Neuronal stem cell (in vitro differentiated cells): Measurements from ENCODE around the gene ACSF3.

Source experiments
- DNase-seq: peaks from one replicate; pipeline ENCODE4 v3.0.0-alpha.2; 2013; ENCODE audit warnings: low spot score
- H2AFZ ChIP-seq: one replicate; pipeline ENCODE4 v1.6.1; 2013; ENCODE audit warnings: mild to moderate bottlenecking, low read length, inconsistent platforms
- H2AK5ac ChIP-seq: 2 replicates; pipeline ENCODE4 v1.6.1; 2013; ENCODE audit warnings: low read depth, mild to moderate bottlenecking, inconsistent platforms, low read length, moderate library complexity, mixed read lengths
- H2BK120ac ChIP-seq: 2 replicates; pipeline ENCODE4 v1.6.1; 2013; ENCODE audit warnings: low read depth, mild to moderate bottlenecking, inconsistent platforms, low read length, moderate library complexity, mixed read lengths
- H2BK12ac ChIP-seq: one replicate; pipeline ENCODE4 v1.6.1; 2013; ENCODE audit warnings: low read length, inconsistent platforms
- H2BK15ac ChIP-seq: 2 replicates; pipeline ENCODE4 v1.6.1; 2013; ENCODE audit warnings: mild to moderate bottlenecking, low read length, inconsistent platforms, mixed read lengths
- H2BK5ac ChIP-seq: one replicate; pipeline ENCODE4 v1.6.1; 2013; ENCODE audit warnings: inconsistent platforms, mild to moderate bottlenecking, low read length, moderate library complexity
- H3K14ac ChIP-seq: one replicate; pipeline ENCODE4 v1.6.1; 2013; ENCODE audit warnings: low read length, inconsistent platforms
- H3K18ac ChIP-seq: 2 replicates; pipeline ENCODE4 v1.6.1; 2013; ENCODE audit warnings: low read length, inconsistent platforms
- H3K23ac ChIP-seq: 2 replicates; pipeline ENCODE4 v1.6.1; 2013; ENCODE audit warnings: low read depth, mild to moderate bottlenecking, mixed read lengths, low read length, inconsistent platforms; ENCODE audit not compliant: poor library complexity
- H3K27ac ChIP-seq: replicated peaks from 3 replicates; pipeline ENCODE4 v1.5.1; 2013; ENCODE audit warnings: low read length, inconsistent platforms
- H3K27me3 ChIP-seq, 3 experiments: 2 replicates each; pipeline ENCODE4 v1.6.1; 2013; ENCODE audit warnings: low read length in 3 of 3, mild to moderate bottlenecking in 2 of 3, inconsistent platforms in 1 of 3, low read depth in 1 of 3, mixed read lengths in 1 of 3, moderate library complexity in 1 of 3; ENCODE audit not compliant: control insufficient read depth in 3 of 3, insufficient read depth in 3 of 3
- H3K36me3 ChIP-seq, 2 donors: replicated peaks in 1 of 2; 2 replicates each; pipeline ENCODE4 v1.6.1; 2013; ENCODE audit warnings: low read length in 2 of 2; ENCODE audit not compliant: control insufficient read depth in 2 of 2, insufficient read depth in 2 of 2
- H3K4ac ChIP-seq: 2 replicates; pipeline ENCODE4 v1.6.1; 2013; ENCODE audit warnings: inconsistent platforms, mild to moderate bottlenecking, low read length, moderate library complexity
- H3K4me1 ChIP-seq, 2 donors: 1 replicate in 1 of 2; 2 replicates in 1 of 2; pipeline ENCODE4 v1.6.1; 2013; ENCODE audit warnings: low read length in 2 of 2, low read depth in 1 of 2; ENCODE audit not compliant: control insufficient read depth in 2 of 2, insufficient read depth in 1 of 2
- H3K4me2 ChIP-seq: one replicate; pipeline ENCODE4 v1.6.1; 2013; ENCODE audit warnings: mild to moderate bottlenecking, low read length, inconsistent platforms; ENCODE audit not compliant: insufficient read depth, poor library complexity, severe bottlenecking
- H3K4me3 ChIP-seq, 2 donors: 2 replicates each; pipeline ENCODE4 v1.5.1; 2013; ENCODE audit warnings: low read length in 2 of 2, mild to moderate bottlenecking in 2 of 2, inconsistent platforms in 1 of 2, moderate library complexity in 1 of 2
- H3K79me1 ChIP-seq: one replicate; pipeline ENCODE4 v1.6.1; 2013; ENCODE audit warnings: low read depth, mild to moderate bottlenecking, inconsistent platforms, low read length, moderate library complexity
- H3K9ac ChIP-seq: one replicate; pipeline ENCODE4 v1.6.1; 2013; ENCODE audit warnings: mild to moderate bottlenecking, low read depth, low read length, inconsistent platforms; ENCODE audit not compliant: poor library complexity
- H3K9me3 ChIP-seq, 2 donors: replicated peaks in 1 of 2; 2 replicates each; pipeline versions ENCODE3 to v1.6.1; 2013; ENCODE audit warnings: low read length in 2 of 2, mild to moderate bottlenecking in 2 of 2, inconsistent platforms in 1 of 2, low read depth in 1 of 2, mixed read lengths in 1 of 2, moderate library complexity in 1 of 2; ENCODE audit not compliant: control insufficient read depth in 2 of 2, insufficient read depth in 1 of 2
- H4K8ac ChIP-seq: one replicate; pipeline ENCODE4 v1.6.1; 2013; ENCODE audit warnings: low read depth, mild to moderate bottlenecking, inconsistent platforms, low read length, moderate library complexity
- H4K91ac ChIP-seq: one replicate; pipeline ENCODE4 v1.6.1; 2013; ENCODE audit warnings: low read length, low read depth, mild to moderate bottlenecking, inconsistent platforms; ENCODE audit not compliant: poor library complexity
- WGBS, 2 donors: extraction: QIAGEN DNeasy Blood & Tissue Kit; methylation state at CpG; one replicate each; pipeline ENCODE4 v1.1.7; 2013; ENCODE audit warnings: missing lambda C conversion rate in 2 of 2, mixed read lengths in 1 of 2; ENCODE audit not compliant: insufficient read length in 2 of 2, insufficient replicate concordance in 1 of 2; ENCODE audit errors: extremely low coverage in 2 of 2; 5-methylcytosine and 5-hydroxymethylcytosine counted together

The ACSF3 gene

GRCh38 chr16:89159850-89160354 is 66.2 kb downstream of the ACSF3 start:
- Histone ChIP-seq H3K23ac (peak overlapping the region; percentile 61), H3K27ac (no peak overlapping the region), H3K4ac (no peak overlapping the region), H2BK15ac (peak overlapping the region; percentile 87), H3K14ac (peak overlapping the region; percentile 92), H3K27me3 (peaks cover 0 to 2% (median 2%) of the 10 kb centered on the region in 3 experiments), H2BK120ac (no peak overlapping the region), H2AK5ac (peak overlapping the region; percentile 94), H2BK5ac (peak overlapping the region; percentile 46), H3K9ac (no peak overlapping the region), H4K8ac (peak overlapping the region; percentile 78), H4K91ac (no peak overlapping the region), H2BK12ac (no peak overlapping the region), H3K4me3 (peak overlapping the region in 1 of 2 donors; percentile 14), H3K18ac (peak overlapping the region; percentile 77), H3K9me3 (peaks cover 3 to 12% of the 10 kb centered on the region in 2 donors), H3K4me1 (peaks cover 3 to 4% of the 10 kb centered on the region in 2 donors), H3K36me3 (no peaks in the 10 kb centered on the region), H3K4me2 (no peak overlapping the region), H2AFZ (no peak overlapping the region), H3K79me1 (peaks cover 2% of the 10 kb centered on the region)
- no CpG with 5 or more reads among the region's 20 CpGs for WGBS, 2 donors
- no peak for DNase-seq

- Histone ChIP-seq H3K14ac (peak overlapping the region; percentile 49), H2BK12ac (no peak overlapping the region), H3K18ac (peak overlapping the region; percentile 77), H3K79me1 (peaks cover 2% of the 10 kb centered on the region), H3K27ac (no peak overlapping the region), H3K9ac (no peak overlapping the region), H3K23ac (no peak overlapping the region), H3K36me3 (no peaks in the 10 kb centered on the region), H2BK15ac (peak overlapping the region; percentile 82), H2BK120ac (no peak overlapping the region), H3K4me3 (no peak overlapping the region), H4K91ac (no peak overlapping the region), H2AK5ac (peak overlapping the region; percentile 32), H3K4ac (peak overlapping the region; percentile 43), H2AFZ (no peak overlapping the region), H3K27me3 (peaks cover 0 to 2% (median 2%) of the 10 kb centered on the region in 3 experiments), H2BK5ac (no peak overlapping the region), H3K9me3 (peaks cover 3 to 12% of the 10 kb centered on the region in 2 donors), H4K8ac (peak overlapping the region; percentile 77), H3K4me1 (peaks cover 4 to 10% of the 10 kb centered on the region in 2 donors), H3K4me2 (no peak overlapping the region)
- no CpG with 5 or more reads among the region's 29 CpGs for WGBS, 2 donors
- DNase-seq: no peak
Measured at GRCh38 chr16:89160977-89161701, 67.5 kb downstream of the ACSF3 start.

GRCh38 chr16:89161763-89162713 is 68.4 kb downstream of the ACSF3 start:
- Histone ChIP-seq H3K36me3 (no peaks in the 10 kb centered on the region), H3K9me3 (peaks cover 3 to 12% of the 10 kb centered on the region in 2 donors), H2BK15ac (peak overlapping the region; percentile 82), H2BK120ac (peak overlapping the region; percentile 38), H3K18ac (peak overlapping the region; percentile 88), H3K4ac (no peak overlapping the region), H3K79me1 (peaks cover 2% of the 10 kb centered on the region), H3K27me3 (peaks cover 0 to 2% (median 0%) of the 10 kb centered on the region in 3 experiments), H3K23ac (peak overlapping the region; percentile 61), H3K4me1 (peaks cover 6 to 13% of the 10 kb centered on the region in 2 donors), H2BK5ac (peak overlapping the region; percentile 31), H3K4me2 (no peak overlapping the region), H2AK5ac (peak overlapping the region; percentile 17), H3K27ac (no peak overlapping the region), H2AFZ (no peak overlapping the region), H4K91ac (no peak overlapping the region), H3K9ac (peak overlapping the region; percentile 37), H2BK12ac (peak overlapping the region; percentile 92), H3K4me3 (peak overlapping the region in 1 of 2 donors; percentile 49), H4K8ac (peak overlapping the region; percentile 31), H3K14ac (peak overlapping the region; percentile 75)
- no CpG with 5 or more reads among the region's 40 CpGs for WGBS, 2 donors
- no peak for DNase-seq
